Mesenchymal stem cell (in vitro differentiated cells and primary cell): Measurements from ENCODE around the gene RFX3.

ENCODE experiments used
- DNase-seq: peaks from one replicate; pipeline ENCODE4 v3.0.0-alpha.2; 2013
- H2AFZ ChIP-seq: one replicate; pipeline ENCODE4 v1.6.1; 2013; ENCODE audit warnings: low read depth, mild to moderate bottlenecking, control low read depth, inconsistent platforms, low read length, moderate library complexity
- H2AK5ac ChIP-seq: 2 replicates; pipeline ENCODE4 v1.6.1; 2013; ENCODE audit warnings: low read length, moderate library complexity, mild to moderate bottlenecking, inconsistent platforms; ENCODE audit not compliant: severe bottlenecking
- H2BK120ac ChIP-seq: one replicate; pipeline ENCODE4 v1.6.1; 2013; ENCODE audit warnings: low read depth, mild to moderate bottlenecking, inconsistent platforms, low read length, moderate library complexity
- H2BK12ac ChIP-seq, 2 experiments: one replicate each; pipeline ENCODE4 v1.6.1; 2013; ENCODE audit warnings: inconsistent platforms in 2 of 2, low read length in 2 of 2, mild to moderate bottlenecking in 2 of 2, moderate library complexity in 2 of 2, control low read depth in 1 of 2
- H2BK15ac ChIP-seq: one replicate; pipeline ENCODE4 v1.6.1; 2013; ENCODE audit warnings: mild to moderate bottlenecking, low read depth, inconsistent platforms; ENCODE audit not compliant: poor library complexity, severe bottlenecking
- H2BK5ac ChIP-seq: 2 replicates; pipeline ENCODE4 v1.6.1; 2013; ENCODE audit warnings: low read depth, mild to moderate bottlenecking, low read length, control low read depth, inconsistent platforms; ENCODE audit not compliant: poor library complexity, severe bottlenecking
- H3K14ac ChIP-seq, 2 experiments: one replicate each; pipeline ENCODE4 v1.6.1; 2013; ENCODE audit warnings: inconsistent platforms in 2 of 2, low read length in 2 of 2, control low read depth in 1 of 2, mild to moderate bottlenecking in 1 of 2, moderate library complexity in 1 of 2
- H3K18ac ChIP-seq, 2 experiments: one replicate each; pipeline ENCODE4 v1.6.1; 2013; ENCODE audit warnings: inconsistent platforms in 2 of 2, low read length in 2 of 2, control low read depth in 1 of 2, low read depth in 1 of 2, mild to moderate bottlenecking in 1 of 2
- H3K23ac ChIP-seq, 2 experiments: one replicate each; pipeline ENCODE4 v1.6.1; 2013; ENCODE audit warnings: inconsistent platforms in 2 of 2, low read length in 2 of 2, mild to moderate bottlenecking in 2 of 2, moderate library complexity in 2 of 2, control low read depth in 1 of 2
- H3K27ac ChIP-seq: 2 replicates; pipeline ENCODE4 v1.5.1; 2013; ENCODE audit warnings: mild to moderate bottlenecking, moderate library complexity, low read length, control low read depth, inconsistent platforms; ENCODE audit not compliant: poor library complexity, severe bottlenecking
- H3K27me3 ChIP-seq, 2 experiments: 2 replicates each; pipeline versions ENCODE4 v1.6.1 to v1.7.0; 2013; ENCODE audit warnings: low read length in 2 of 2, mild to moderate bottlenecking in 2 of 2, moderate library complexity in 2 of 2, control low read depth in 1 of 2, inconsistent platforms in 1 of 2; ENCODE audit not compliant: control insufficient read depth in 1 of 2, insufficient read depth in 1 of 2
- H3K36me3 ChIP-seq, 2 experiments: 2 replicates each; pipeline versions ENCODE4 v1.6.1 to v1.7.0; 2013; ENCODE audit warnings: low read length in 2 of 2, control low read depth in 1 of 2, inconsistent platforms in 1 of 2, low read depth in 1 of 2, mild to moderate bottlenecking in 1 of 2; ENCODE audit not compliant: insufficient read depth in 2 of 2, control insufficient read depth in 1 of 2
- H3K4ac ChIP-seq, 2 experiments: one replicate each; pipeline ENCODE4 v1.6.1; 2013; ENCODE audit warnings: inconsistent platforms in 2 of 2, low read length in 2 of 2, mild to moderate bottlenecking in 2 of 2, moderate library complexity in 2 of 2, control low read depth in 1 of 2, low read depth in 1 of 2
- H3K4me1 ChIP-seq: 2 replicates; pipeline ENCODE4 v1.6.1; 2013; ENCODE audit warnings: low read depth, low read length, control low read depth; ENCODE audit not compliant: control insufficient read depth, insufficient read depth
- H3K4me2 ChIP-seq: 2 replicates; pipeline ENCODE4 v1.6.1; 2013; ENCODE audit warnings: low read length, mild to moderate bottlenecking, inconsistent platforms; ENCODE audit not compliant: poor library complexity, severe bottlenecking
- H3K4me3 ChIP-seq, 2 experiments: 2 replicates each; pipeline versions ENCODE4 v1.5.1 to v1.7.0; 2013; ENCODE audit warnings: low read length in 2 of 2, mild to moderate bottlenecking in 2 of 2, control low read depth in 1 of 2, low read depth in 1 of 2; ENCODE audit not compliant: insufficient read depth in 1 of 2
- H3K79me1 ChIP-seq: replicated peaks from 2 replicates; pipeline ENCODE4 v1.6.1; 2013; ENCODE audit warnings: mild to moderate bottlenecking, control low read depth, low read length, inconsistent platforms; ENCODE audit not compliant: poor library complexity, severe bottlenecking
- H3K9ac ChIP-seq: 2 replicates; pipeline ENCODE4 v1.7.0; 2013; ENCODE audit warnings: mild to moderate bottlenecking, low read length, moderate library complexity
- H3K9me3 ChIP-seq: 2 replicates; pipeline ENCODE4 v1.7.0; 2013; ENCODE audit warnings: mild to moderate bottlenecking, low read length; ENCODE audit not compliant: control insufficient read depth
- H4K8ac ChIP-seq: one replicate; pipeline ENCODE4 v1.6.1; 2013; ENCODE audit warnings: inconsistent platforms, mild to moderate bottlenecking, low read length, moderate library complexity
- H4K91ac ChIP-seq: one replicate; pipeline ENCODE4 v1.6.1; 2013; ENCODE audit warnings: mild to moderate bottlenecking, low read length, inconsistent platforms
- WGBS: methylation state at CpG from one replicate; pipeline ENCODE4 v1.1.7; 2013; ENCODE audit warnings: mixed read lengths; 5-methylcytosine and 5-hydroxymethylcytosine counted together

The RFX3 gene

DNA sequence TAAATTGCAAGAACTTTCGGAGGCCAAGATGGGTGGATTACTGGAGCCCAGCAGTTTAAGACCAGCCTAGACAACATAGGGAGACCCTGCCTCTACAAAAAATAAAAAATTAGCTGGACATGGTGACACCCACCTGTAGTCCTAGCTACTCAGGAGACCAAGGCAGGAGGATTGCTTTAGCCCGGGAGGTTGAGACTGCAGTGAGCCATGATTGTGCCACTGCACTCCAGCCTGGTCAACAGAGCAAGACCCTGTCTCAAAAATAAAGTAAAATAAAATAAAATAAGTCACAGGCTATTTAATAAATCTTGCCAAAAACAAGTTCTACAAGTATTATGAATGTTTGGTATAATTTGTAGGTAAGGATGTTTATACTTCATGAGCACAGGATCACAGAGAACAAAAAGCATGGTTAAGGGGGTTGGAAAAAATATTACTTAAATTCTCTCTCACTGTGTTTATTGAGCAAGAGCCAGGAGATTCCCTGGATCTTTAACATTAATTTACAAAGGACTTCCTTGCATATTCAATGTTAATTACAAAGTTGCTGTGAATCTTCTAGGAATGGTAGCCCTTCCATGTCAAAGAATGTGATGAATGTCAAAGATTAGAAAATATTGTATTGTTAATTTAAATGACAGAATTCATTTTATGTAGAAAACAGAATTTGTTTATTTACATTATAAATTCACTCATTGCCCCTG lies 164.0 kb downstream of the RFX3 start:
- Histone ChIP-seq H3K18ac (no peak overlapping the region), H3K4me3 (no peak overlapping the region), H4K91ac (no peak overlapping the region), H3K4me1 (no peaks in the 10 kb centered on the region), H4K8ac (no peak overlapping the region), H2AK5ac (no peak overlapping the region), H2BK15ac (no peak overlapping the region), H3K36me3 (no peaks in the 10 kb centered on the region), H2BK5ac (no peak overlapping the region), H3K4ac (no peak overlapping the region), H3K9ac (no peak overlapping the region), H3K27ac (no peak overlapping the region), H3K23ac (no peak overlapping the region), H2BK12ac (no peak overlapping the region), H3K9me3 (no peaks in the 10 kb centered on the region), H3K14ac (no peak overlapping the region), H3K27me3 (no peaks in the 10 kb centered on the region), H3K4me2 (no peak overlapping the region), H2BK120ac (no peak overlapping the region), H2AFZ (no peak overlapping the region), H3K79me1 (peaks cover 7% of the 10 kb centered on the region)
- no peak for DNase-seq
- WGBS: 100% methylated on average over 2 of the region's 2 CpGs

DNA sequence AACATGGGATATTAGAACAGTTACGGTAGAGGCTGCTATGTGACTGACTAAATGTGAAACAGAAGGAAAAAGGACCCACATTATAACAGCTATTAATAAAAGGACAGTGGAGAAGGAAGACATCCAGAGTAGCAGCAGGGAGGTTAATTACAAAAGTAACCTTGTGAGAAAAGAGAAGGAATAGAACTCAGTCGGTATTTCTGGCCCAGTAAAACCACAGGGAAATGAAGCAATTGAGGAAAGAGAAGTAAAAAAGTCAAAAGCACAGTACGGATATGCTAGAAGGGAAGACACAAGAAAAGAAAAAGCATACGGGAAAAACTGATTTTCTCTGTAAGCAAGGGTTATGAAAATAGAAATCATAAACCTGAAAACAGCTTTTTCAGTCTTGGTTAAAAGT lies 164.7 kb downstream of the RFX3 start:
- Histone ChIP-seq H2AFZ (no peak overlapping the region), H3K4ac (no peak overlapping the region), H3K9ac (no peak overlapping the region), H3K4me3 (no peak overlapping the region), H3K4me1 (no peaks in the 10 kb centered on the region), H2BK120ac (no peak overlapping the region), H3K27me3 (no peaks in the 10 kb centered on the region), H2AK5ac (no peak overlapping the region), H3K36me3 (no peaks in the 10 kb centered on the region), H3K14ac (no peak overlapping the region), H3K9me3 (no peaks in the 10 kb centered on the region), H3K4me2 (no peak overlapping the region), H2BK12ac (no peak overlapping the region), H4K8ac (no peak overlapping the region), H2BK5ac (no peak overlapping the region), H3K18ac (no peak overlapping the region), H3K27ac (no peak overlapping the region), H4K91ac (no peak overlapping the region), H3K79me1 (peaks cover 7% of the 10 kb centered on the region), H2BK15ac (no peak overlapping the region), H3K23ac (no peak overlapping the region)
- no peak for DNase-seq
- WGBS: 98% methylated on average over 3 of the region's 4 CpGs

- H3K9ac ChIP-seq: no peak overlapping the region
- no peaks in the 10 kb centered on the region for H3K4me1 ChIP-seq
- H3K4me2 ChIP-seq: no peak overlapping the region
- peaks cover 6% of the 10 kb centered on the region for H3K79me1 ChIP-seq
- no peak overlapping the region for H3K18ac ChIP-seq
- no peak overlapping the region for H2AK5ac ChIP-seq
- H3K36me3 ChIP-seq: no peaks in the 10 kb centered on the region
- no peak overlapping the region for H2AFZ ChIP-seq
- no peak for DNase-seq
- no peak overlapping the region for H3K4ac ChIP-seq
- no peaks in the 10 kb centered on the region for H3K9me3 ChIP-seq
- no peak overlapping the region for H2BK15ac ChIP-seq
- no peaks in the 10 kb centered on the region for H3K27me3 ChIP-seq
- H3K27ac ChIP-seq: no peak overlapping the region
- no peak overlapping the region for H4K8ac ChIP-seq
- no peak overlapping the region for H3K14ac ChIP-seq
- no peak overlapping the region for H2BK120ac ChIP-seq
- no peak overlapping the region for H2BK5ac ChIP-seq
- no peak overlapping the region for H4K91ac ChIP-seq
- H3K4me3 ChIP-seq: no peak overlapping the region
- H3K23ac ChIP-seq: no peak overlapping the region
- no peak overlapping the region for H2BK12ac ChIP-seq
Observed at GRCh38 chr9:3360245-3360644, 165.6 kb downstream of the RFX3 start.

GRCh38 chr9:3359778-3360177 lies 166.0 kb downstream of the RFX3 start:
- Histone ChIP-seq H3K27me3 (no peaks in the 10 kb centered on the region), H2AK5ac (no peak overlapping the region), H3K23ac (no peak overlapping the region), H4K8ac (no peak overlapping the region), H3K14ac (no peak overlapping the region), H3K9me3 (no peaks in the 10 kb centered on the region), H3K79me1 (peaks cover 6% of the 10 kb centered on the region), H2BK15ac (no peak overlapping the region), H3K4me1 (no peaks in the 10 kb centered on the region), H2BK5ac (no peak overlapping the region), H2BK120ac (no peak overlapping the region), H3K27ac (no peak overlapping the region), H2BK12ac (no peak overlapping the region), H3K4ac (no peak overlapping the region), H3K9ac (no peak overlapping the region), H4K91ac (no peak overlapping the region), H3K18ac (no peak overlapping the region), H3K4me3 (no peak overlapping the region), H3K4me2 (no peak overlapping the region), H3K36me3 (no peaks in the 10 kb centered on the region), H2AFZ (no peak overlapping the region)
- WGBS: no CpG with 5 or more reads among the region's 1 CpG
- no peak for DNase-seq
